Measurements from ENCODE around the gene PRR20C. TPM values are rescaled to one million over a fixed set of nuclear protein-coding genes. Genes with fewer than 3 reads are reported as not detected.
"Not testable (repeated sequence)": the region's sequence is repeated elsewhere in the genome, so short reads cannot be mapped to it uniquely, and the experiment has no call there.

The PRR20C gene
- total RNA-seq = not detected

DNA sequence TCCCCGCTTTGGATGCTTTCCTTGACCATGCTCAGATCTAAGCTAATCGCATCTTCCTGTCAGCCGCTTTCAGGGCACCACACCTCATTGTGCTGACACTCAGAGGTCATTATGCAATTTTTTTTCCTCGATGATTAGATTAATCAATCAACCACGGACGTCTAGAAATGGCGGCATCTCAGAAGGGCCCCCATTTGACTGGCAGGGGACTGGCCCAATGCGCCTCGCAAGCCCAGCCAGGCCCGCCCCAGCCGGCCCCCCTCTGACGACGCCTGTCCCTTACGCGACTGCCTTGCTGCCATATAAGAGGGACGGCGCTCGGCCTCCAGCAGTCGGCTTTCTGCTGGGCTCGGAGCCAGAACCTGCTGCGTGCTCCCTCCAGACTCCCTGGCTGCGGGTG, at the start of gene PRR20C:
Gene PRR20C, plus strand, starts transcription at position 301 of the 400 bp plus-strand sequence. CDS start 387 bp downstream, outside the sequence.
- not testable (repeated sequence) for ATAC-seq

DNA sequence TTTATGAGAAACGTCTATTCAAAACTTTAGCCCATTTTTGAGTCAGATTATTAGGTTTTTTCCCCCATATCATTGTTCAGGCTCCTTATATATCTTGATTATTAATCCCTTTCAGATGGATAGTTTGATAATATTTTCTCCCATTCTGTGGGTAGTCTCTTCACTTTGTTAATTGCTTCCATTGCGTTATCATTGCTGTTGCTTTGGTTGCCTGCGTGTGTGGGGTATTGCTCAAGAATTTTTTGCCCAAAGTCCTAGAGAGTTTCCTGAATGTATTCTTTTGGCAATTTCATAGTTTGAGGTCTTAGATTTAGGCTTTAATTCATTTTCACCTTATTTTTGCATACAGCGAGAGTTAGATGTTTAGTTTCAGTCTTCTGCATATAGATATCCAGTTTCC, 38.9 kb upstream of the PRR20C start:
- no peak for ATAC-seq

DNA sequence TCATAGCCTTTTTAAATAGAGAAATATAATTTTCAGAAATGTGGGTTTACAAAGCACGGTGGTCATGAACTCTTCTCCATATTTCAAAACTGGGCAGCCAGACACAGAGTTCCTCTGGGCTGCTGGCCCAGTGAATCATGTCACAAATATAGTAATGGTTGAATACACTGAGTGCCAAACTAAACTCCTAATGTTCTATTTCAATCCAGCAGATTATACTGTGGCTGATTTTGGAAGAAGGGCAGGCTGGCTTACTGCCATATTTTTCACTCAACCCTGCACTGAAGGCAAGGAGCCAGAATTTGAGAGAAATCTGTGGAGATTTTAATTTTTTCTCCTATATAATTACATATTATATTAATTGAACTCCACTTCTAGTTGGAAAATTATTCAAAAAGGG, 30.2 kb upstream of the PRR20C start:
- ATAC-seq = no peak

DNA sequence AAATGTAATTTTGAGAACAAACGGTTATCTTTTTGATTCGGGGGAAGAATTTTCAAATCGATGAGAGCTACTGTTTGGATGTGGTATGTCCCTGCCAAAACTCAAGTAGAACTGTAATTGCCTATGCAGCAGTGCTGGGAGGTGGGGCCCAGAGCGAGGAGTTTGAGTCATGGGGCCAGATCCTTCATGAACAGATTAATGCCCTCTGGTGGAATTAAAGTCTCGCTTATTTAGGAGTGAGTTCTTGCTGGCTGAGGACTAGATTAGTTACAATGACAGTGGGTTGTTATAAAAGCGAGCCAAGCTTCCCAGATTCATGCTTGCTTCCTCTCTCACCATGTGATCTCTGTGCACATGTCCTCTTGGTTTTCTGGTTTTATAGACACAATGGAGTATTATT, 25.0 kb upstream of the PRR20C start:
- ATAC-seq = no peak

DNA sequence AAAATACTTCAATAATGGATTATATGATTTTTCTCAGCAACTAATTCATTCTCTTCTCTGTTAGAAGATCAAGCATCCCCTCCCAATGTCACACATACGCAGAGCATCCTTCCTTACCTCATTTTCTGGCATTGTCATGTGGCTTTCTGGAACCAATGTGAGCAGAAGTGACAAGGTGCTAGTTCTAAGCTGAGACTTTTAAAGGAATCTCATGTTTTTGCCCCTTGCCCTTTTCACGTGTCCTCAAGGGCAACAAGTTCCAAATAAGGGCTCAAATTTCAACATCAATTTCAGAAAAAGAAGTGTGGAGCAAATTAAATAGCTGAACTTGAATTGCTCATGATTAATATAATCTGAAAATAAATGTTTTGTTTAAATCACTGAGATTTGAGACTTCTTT, 17.8 kb upstream of the PRR20C start:
- ATAC-seq = no peak

DNA sequence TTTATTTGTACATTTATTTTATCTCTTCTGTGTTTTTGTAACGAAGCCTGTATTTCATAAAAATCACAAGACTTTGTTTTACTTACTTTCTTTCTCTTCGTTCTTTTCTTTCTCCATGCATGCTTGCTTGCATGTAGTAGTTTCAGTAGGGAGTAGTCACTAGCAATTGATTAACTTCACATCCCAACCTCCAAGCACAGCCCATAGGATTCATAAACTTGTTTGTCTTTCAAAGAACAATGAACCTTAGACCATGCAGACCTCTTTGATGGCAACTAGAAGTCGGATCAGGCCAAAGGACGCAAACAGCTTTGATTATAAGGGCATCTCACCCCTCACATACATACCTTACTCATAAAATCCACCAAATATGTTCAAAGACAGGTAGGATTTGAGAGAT, 16.3 kb upstream of the PRR20C start:
- no peak for ATAC-seq

DNA sequence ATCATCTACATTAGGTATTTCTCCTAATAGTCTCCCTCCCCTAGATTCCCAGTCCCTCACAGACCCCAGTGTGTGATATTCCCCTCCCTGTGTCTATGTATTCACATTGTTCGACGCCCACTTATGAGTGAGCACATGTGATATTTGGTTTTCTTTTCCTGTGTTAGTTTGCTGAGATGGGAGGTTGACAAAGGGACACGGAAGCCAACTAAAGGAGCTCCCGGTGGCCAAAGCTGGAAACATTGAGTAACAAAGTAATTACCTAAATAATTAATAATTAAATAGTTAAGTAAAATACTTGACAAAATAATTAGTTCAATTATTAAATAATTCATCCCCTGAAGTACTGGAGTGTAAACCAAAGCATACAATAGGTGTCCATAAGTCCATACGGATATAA, 14.9 kb upstream of the PRR20C start:
- ATAC-seq = no peak

DNA sequence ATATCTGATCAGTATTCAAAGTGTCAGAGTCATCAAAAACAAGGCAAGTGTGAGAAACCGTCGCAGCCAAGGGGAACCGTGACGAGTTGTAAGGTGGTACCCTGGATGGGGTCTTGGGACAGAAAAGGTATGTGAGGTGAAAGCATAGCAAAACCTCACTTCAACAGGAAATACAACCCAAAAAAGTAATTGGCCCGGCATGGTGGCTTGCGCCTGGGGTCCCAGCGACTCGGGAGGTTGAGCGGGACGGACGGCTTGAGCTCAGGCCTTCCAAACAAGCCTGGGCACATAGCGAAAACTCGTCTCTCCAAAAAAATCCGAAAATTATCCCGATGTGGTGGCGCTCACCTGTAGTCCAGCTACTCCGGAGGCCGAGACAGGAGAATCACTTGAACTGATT, 14.1 kb upstream of the PRR20C start:
- ATAC-seq = not testable (repeated sequence)

DNA sequence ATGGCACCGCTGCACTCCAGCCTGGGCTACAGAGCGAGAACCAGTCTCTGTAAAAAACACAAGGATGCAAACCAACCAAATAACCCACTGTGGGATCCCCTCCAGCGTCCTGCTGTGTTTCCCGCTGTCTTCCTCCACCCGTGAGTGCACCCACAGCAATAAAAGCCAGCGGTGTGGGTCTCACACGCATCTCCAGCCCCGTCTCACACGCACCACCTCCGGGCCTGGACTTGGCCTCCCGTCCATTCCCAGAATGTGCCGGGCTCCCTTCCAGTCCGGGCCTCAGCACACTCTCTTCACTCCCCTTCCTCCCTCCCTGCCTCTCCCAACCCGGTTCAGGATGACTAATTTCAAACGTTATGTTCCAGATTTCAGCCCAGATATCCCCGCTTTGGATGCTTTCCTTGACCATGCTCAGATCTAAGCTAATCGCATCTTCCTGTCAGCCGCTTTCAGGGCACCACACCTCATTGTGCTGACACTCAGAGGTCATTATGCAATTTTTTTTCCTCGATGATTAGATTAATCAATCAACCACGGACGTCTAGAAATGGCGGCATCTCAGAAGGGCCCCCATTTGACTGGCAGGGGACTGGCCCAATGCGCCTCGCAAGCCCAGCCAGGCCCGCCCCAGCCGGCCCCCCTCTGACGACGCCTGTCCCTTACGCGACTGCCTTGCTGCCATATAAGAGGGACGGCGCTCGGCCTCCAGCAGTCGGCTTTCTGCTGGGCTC, 13.5 kb upstream of the PRR20C start, which contains the start of gene PRR20A:
Gene PRR20A, plus strand, starts transcription at position 684 of the 734 bp plus-strand sequence. CDS start 387 bp downstream, outside the sequence.
- ATAC-seq = not testable (repeated sequence)

DNA sequence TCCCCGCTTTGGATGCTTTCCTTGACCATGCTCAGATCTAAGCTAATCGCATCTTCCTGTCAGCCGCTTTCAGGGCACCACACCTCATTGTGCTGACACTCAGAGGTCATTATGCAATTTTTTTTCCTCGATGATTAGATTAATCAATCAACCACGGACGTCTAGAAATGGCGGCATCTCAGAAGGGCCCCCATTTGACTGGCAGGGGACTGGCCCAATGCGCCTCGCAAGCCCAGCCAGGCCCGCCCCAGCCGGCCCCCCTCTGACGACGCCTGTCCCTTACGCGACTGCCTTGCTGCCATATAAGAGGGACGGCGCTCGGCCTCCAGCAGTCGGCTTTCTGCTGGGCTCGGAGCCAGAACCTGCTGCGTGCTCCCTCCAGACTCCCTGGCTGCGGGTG, 6.7 kb upstream of the PRR20C start, which contains the start of gene PRR20B:
Gene PRR20B, plus strand, starts transcription at position 301 of the 400 bp plus-strand sequence. CDS start 387 bp downstream, outside the sequence.
- ATAC-seq = not testable (repeated sequence)

DNA sequence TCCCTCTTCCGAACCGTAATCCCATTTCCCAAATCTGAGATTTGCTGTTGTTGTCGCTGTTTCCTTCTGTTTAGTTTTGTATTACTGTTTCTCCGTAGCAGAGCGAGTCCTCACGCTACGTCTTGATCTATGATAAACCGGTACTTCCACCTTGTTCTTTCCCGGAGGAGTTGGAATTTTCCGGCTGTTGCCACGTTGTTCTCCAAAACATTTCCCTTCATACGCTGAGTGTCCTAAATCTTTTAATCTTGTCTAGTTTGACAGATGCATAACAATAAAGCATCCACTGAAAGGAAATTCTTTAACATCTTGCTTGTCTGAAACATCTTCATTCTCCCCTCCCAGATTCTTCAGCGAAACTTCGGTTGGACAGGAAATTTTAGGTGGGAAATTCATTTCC, 5.8 kb upstream of the PRR20C start:
- ATAC-seq = not testable (repeated sequence)

DNA sequence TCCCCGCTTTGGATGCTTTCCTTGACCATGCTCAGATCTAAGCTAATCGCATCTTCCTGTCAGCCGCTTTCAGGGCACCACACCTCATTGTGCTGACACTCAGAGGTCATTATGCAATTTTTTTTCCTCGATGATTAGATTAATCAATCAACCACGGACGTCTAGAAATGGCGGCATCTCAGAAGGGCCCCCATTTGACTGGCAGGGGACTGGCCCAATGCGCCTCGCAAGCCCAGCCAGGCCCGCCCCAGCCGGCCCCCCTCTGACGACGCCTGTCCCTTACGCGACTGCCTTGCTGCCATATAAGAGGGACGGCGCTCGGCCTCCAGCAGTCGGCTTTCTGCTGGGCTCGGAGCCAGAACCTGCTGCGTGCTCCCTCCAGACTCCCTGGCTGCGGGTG, 6.5 kb downstream of the PRR20C start, which contains the start of gene PRR20D:
Gene PRR20D, plus strand, starts transcription at position 301 of the 400 bp plus-strand sequence. CDS start 387 bp downstream, outside the sequence.
- not testable (repeated sequence) for ATAC-seq

DNA sequence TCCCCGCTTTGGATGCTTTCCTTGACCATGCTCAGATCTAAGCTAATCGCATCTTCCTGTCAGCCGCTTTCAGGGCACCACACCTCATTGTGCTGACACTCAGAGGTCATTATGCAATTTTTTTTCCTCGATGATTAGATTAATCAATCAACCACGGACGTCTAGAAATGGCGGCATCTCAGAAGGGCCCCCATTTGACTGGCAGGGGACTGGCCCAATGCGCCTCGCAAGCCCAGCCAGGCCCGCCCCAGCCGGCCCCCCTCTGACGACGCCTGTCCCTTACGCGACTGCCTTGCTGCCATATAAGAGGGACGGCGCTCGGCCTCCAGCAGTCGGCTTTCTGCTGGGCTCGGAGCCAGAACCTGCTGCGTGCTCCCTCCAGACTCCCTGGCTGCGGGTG, 13.0 kb downstream of the PRR20C start, which contains the start of gene PRR20E:
Gene PRR20E, plus strand, starts transcription at position 301 of the 400 bp plus-strand sequence. CDS start 387 bp downstream, outside the sequence.
- not testable (repeated sequence) for ATAC-seq

DNA sequence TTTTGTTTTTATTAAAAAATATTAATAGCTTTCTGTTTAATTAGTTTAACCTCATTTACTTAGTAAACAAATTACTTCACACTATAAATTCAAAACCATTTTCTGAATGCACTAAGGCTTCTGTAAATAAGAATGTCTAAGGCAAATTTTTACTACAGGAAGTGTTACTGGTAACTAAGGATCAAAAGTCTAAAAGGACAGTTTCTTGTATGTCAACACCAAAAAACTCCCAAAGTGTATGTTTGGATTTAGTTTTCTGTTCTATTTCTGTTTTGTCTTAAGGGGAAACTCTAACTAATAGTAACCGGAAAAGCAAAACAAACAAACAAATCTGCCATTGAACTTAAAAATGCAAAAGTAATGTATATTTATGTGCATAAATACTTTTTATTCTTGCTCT, 37.8 kb downstream of the PRR20C start:
- ATAC-seq = no peak

Other genes with a start within 250 kb of the PRR20C start
- gene PRR20A, start 13.1 kb upstream of the PRR20C start, total RNA-seq = not detected
- not detected for gene PRR20B, start 6.6 kb upstream of the PRR20C start, total RNA-seq
- gene PRR20D, start 6.6 kb downstream of the PRR20C start, total RNA-seq = not detected
- not detected for gene PRR20E, start 13.1 kb downstream of the PRR20C start, total RNA-seq